Activated CD8-positive, alpha-beta memory T cell treated with anti-CD3 and anti-CD28 coated beads, Interleukin-2, amount 10 ng/mL, durations not matched to agents 7 days and 5 days (primary cell): Measurements from ENCODE around the gene CIBAR2. TPM values are rescaled to one million over a fixed set of nuclear protein-coding genes. Genes with fewer than 3 reads are reported as not detected.

Experiments
- ATAC-seq: fragments of 150-1000 bp; cut with Tn5 transposase; one replicate; pipeline ENCODE4 v1.10.0; 2021; ENCODE audit warnings: moderate library complexity
- CTCF ChIA-PET: fragments of 350-600 bp; sonication (Branson Sonifier 250); formaldehyde crosslinking; loops from one replicate; lab custom pipeline; 2021; ENCODE audit warnings: antibody characterized with exemption; lab: Charles Lee
- DNase-seq: peaks from one replicate; pipeline ENCODE4 v3.0.0-alpha.2; 2020
- H3K27ac Mint-ChIP-seq: one replicate; pipeline ENCODE4 v1.8.0; 2021; ENCODE audit warnings: mild to moderate bottlenecking, mixed read lengths
- H3K27me3 Mint-ChIP-seq: one replicate; pipeline ENCODE4 v1.8.0; 2021; ENCODE audit warnings: mixed read lengths
- H3K36me3 Mint-ChIP-seq: one replicate; pipeline ENCODE4 v1.8.0; 2021; ENCODE audit warnings: mild to moderate bottlenecking, mixed read lengths
- H3K4me1 Mint-ChIP-seq: one replicate; pipeline ENCODE4 v1.8.0; 2021; ENCODE audit warnings: mixed read lengths
- H3K4me3 Mint-ChIP-seq: one replicate; pipeline ENCODE4 v1.8.0; 2021; ENCODE audit warnings: mild to moderate bottlenecking, moderate library complexity, mixed read lengths
- H3K9me3 Mint-ChIP-seq: one replicate; pipeline ENCODE4 v1.8.0; 2022; ENCODE audit warnings: low read depth, mixed read lengths
- total RNA-seq, 2 experiments: library from RNA; stranded (reverse); gene quantifications; one replicate each; pipeline ENCODE4 v1.2.3, GENCODE V29; 2021

CIBAR2 gene
- total RNA-seq, 2 experiments from 2014 or later = not detected

GRCh38 chr16:85139881-85140339 is 27.6 kb upstream of the CIBAR2 start:
- no peak for ATAC-seq
- CTCF ChIA-PET = interaction anchor here (1.2 kb wide), 1 partner anchor 132 kb away, joined by 3 read pairs; no protein-coding TSS in a partner anchor
- DNase-seq = no peak
- Mint-ChIP-seq H3K9me3 (no peaks in the 10 kb centered on the region), H3K4me3 (no peak overlapping the region), H3K36me3 (no peaks in the 10 kb centered on the region), H3K4me1 (peaks cover 2% of the 10 kb centered on the region), H3K27ac (no peak overlapping the region), H3K27me3 (peaks cover 34% of the 10 kb centered on the region)

DNA sequence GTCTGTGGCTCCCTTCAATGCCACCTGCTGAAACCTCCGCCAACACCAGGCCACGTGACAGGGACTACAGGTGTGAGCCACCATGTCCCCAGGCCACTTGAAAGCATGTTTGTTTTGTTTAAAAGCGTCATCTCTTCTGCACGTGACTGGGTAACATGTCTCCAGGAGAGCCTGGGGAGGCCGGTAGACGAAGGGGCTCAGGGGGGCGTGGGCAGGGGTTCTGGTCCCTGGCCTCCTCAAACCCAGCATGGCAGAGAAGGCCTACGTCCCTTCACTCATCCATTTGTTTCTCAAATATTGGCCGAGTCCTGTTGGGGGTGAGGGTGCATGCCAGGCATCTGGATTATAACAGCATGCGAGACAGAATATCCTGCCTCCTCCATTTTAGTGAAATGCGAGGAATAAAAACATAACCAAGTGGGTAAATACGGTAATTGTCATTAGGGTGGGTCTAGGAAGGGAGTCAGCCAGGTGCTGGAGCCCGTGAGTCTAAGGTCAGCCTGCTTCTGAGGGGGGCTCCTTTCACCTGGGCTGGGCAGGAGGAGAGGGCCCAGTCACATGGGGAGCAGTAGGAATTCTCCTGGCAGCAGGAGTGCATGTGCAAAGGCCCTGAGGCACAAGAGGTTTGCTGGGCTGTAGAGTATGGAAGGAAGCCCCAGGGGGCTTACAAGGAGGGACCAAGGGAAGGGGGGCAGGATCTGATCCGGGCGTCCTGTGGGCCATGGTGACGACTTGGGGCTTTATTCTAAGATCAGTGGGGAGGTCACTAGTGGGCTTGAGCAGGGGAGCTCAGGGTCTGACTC is 26.8 kb upstream of the CIBAR2 start:
- Mint-ChIP-seq H3K27ac (no peak overlapping the region), H3K4me3 (no peak overlapping the region), H3K36me3 (no peaks in the 10 kb centered on the region), H3K9me3 (no peaks in the 10 kb centered on the region), H3K4me1 (peaks cover 2% of the 10 kb centered on the region), H3K27me3 (peaks cover 34% of the 10 kb centered on the region)
- CTCF ChIA-PET = interaction anchor here (1.2 kb wide), 1 partner anchor 131 kb away, joined by 3 read pairs; no protein-coding TSS in a partner anchor
- ATAC-seq (no peak), DNase-seq (no peak)

- Mint-ChIP-seq H3K4me3 (no peak overlapping the region), H3K4me1 (peaks cover 2% of the 10 kb centered on the region), H3K9me3 (no peaks in the 10 kb centered on the region), H3K27ac (no peak overlapping the region), H3K27me3 (peaks cover 31% of the 10 kb centered on the region), H3K36me3 (no peaks in the 10 kb centered on the region)
- CTCF ChIA-PET = no interaction called here
- DNase-seq (no peak), ATAC-seq (no peak)
Observed at GRCh38 chr16:85138073-85138824, 26.0 kb upstream of the CIBAR2 start.

GRCh38 chr16:85137323-85138072 is 25.2 kb upstream of the CIBAR2 start:
- Mint-ChIP-seq H3K4me3 (no peak overlapping the region), H3K27me3 (peaks cover 31% of the 10 kb centered on the region), H3K4me1 (peaks cover 2% of the 10 kb centered on the region), H3K36me3 (no peaks in the 10 kb centered on the region), H3K9me3 (no peaks in the 10 kb centered on the region), H3K27ac (no peak overlapping the region)
- DNase-seq (no peak), ATAC-seq (no peak)
- CTCF ChIA-PET = no interaction called here

DNA sequence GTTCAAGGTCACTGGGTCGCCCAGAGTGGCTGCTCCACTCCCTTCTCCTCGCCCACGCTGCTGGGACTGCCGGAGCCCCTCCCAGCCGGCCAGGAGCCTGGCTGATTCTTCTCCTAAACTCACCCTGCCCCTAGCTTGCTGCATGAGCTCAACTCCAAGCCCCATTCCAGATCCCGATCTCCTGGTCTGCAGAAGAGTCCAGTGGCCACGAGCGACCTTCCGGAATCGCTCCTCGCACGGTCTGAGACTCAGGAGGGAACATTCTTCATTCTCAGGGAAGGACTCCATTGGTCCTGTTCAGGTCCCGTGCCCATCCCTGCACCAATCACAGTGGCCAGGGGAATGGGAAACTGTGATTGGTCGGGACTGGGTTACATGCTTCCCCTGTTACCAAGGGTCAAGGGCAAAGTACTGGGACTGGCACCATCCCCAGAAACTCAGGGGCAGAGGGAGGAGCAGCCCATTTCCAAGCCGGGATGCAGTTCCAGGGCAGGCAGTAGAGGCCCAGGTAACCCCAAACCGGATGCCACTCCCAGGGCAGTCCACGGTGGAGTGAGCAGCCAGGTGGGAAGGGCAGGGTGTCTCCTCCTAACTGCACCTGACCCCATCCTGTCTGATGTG is 24.5 kb upstream of the CIBAR2 start:
- Mint-ChIP-seq H3K9me3 (no peaks in the 10 kb centered on the region), H3K4me1 (peaks cover 2% of the 10 kb centered on the region), H3K4me3 (no peak overlapping the region), H3K27ac (no peak overlapping the region), H3K36me3 (no peaks in the 10 kb centered on the region), H3K27me3 (peaks cover 31% of the 10 kb centered on the region)
- CTCF ChIA-PET = interaction anchor here (1.1 kb wide), 1 partner anchor 22 kb away, joined by 3 read pairs; no protein-coding TSS in a partner anchor
- ATAC-seq (no peak), DNase-seq (no peak)

DNA sequence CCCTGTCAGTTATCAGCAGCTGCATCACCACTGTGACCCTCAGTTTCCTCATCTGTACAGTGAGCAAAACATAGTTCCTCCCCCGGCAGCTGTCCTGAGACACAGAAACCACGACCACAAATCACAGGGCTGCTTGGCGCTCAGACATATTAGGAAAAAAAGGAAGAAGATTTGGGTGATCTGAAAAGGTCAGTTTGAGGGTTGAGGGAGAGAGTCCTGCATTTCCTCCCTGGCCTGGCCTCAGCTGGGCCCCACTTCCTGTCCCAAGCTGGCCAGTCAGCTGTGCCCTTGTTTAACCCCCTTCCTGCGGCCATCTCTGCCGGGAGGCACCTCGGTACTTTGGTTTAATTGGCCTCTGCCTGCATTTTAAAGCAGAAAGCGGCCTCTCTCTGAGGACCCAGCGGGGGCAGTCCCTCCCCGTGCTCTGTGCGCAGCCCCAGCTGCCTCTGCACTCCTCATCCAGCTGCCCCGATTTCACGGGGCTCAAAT is 24.0 kb upstream of the CIBAR2 start:
- Mint-ChIP-seq H3K4me1 (peaks cover 2% of the 10 kb centered on the region), H3K4me3 (no peak overlapping the region), H3K27ac (no peak overlapping the region), H3K9me3 (no peaks in the 10 kb centered on the region), H3K27me3 (peaks cover 31% of the 10 kb centered on the region), H3K36me3 (no peaks in the 10 kb centered on the region)
- DNase-seq = no peak
- no peak for ATAC-seq
- CTCF ChIA-PET = interaction anchor here (1.1 kb wide), 1 partner anchor 21 kb away, joined by 3 read pairs; no protein-coding TSS in a partner anchor

DNA sequence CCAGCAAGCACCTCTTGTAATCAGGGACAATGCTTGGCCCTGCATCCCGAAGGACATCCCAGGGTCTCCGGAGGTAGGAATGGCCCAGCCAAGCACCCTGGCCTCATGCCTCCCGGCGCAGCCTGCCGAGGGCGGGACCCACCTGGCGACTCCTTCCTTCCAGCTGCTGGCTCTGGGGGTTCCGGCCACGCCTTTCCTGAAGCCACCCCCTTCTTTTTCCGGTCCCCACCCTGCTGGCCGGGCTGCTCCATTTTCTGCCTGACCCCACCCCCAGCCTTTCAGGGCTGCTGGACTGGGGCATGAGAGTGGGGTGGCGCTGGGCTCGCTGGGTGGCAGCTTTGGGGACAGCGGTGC is 22.5 kb upstream of the CIBAR2 start:
- Mint-ChIP-seq H3K27ac (no peak overlapping the region), H3K4me1 (peaks cover 2% of the 10 kb centered on the region), H3K27me3 (peaks cover 31% of the 10 kb centered on the region), H3K9me3 (no peaks in the 10 kb centered on the region), H3K36me3 (no peaks in the 10 kb centered on the region), H3K4me3 (no peak overlapping the region)
- ATAC-seq (no peak), DNase-seq (no peak)
- CTCF ChIA-PET = no interaction called here

DNA sequence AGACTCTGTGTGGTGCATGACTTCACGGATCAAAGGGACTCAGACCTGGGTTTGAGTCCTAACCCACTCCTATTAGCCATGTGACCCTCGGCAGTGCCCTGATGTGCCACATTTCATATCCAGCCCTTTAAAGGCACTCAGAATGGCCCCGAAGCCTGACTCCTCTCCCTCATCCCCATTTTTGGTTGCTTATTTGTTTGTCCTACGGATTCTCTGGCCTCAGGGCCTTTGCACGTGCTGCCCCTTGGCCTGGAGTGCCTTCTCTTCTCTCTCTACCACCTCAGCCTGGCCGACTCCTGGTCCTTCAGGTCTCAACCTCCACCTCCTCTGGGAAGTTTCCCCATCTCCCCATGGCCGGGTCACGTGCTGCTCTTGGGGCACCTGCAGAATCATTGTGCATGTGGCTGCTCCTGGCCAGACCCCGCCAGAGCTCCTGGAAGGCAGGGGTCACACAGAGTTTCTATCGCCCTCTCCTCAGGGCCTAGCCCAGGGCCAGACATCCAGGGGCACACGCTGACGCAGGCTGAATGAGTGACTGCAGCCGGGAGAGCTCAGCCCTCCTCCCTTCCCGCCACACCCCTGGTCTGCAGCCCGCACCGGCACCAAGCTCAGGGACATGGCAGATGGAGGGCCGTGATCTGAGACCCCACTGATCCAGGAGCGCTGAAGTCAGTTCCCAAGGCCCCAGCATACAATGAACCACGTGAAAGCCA is 22.0 kb upstream of the CIBAR2 start:
- CTCF ChIA-PET = no interaction called here
- H3K4me3 Mint-ChIP-seq = no peak overlapping the region
- H3K27me3 Mint-ChIP-seq = peaks cover 28% of the 10 kb centered on the region
- H3K27ac Mint-ChIP-seq = no peak overlapping the region
- no peak for ATAC-seq
- no peak for DNase-seq
- peaks cover 2% of the 10 kb centered on the region for H3K4me1 Mint-ChIP-seq
- no peaks in the 10 kb centered on the region for H3K36me3 Mint-ChIP-seq
- H3K9me3 Mint-ChIP-seq = no peaks in the 10 kb centered on the region

- DNase-seq (no peak), ATAC-seq (no peak)
- Mint-ChIP-seq H3K9me3 (no peaks in the 10 kb centered on the region), H3K27me3 (peaks cover 19% of the 10 kb centered on the region), H3K4me3 (no peak overlapping the region), H3K4me1 (peaks cover 2% of the 10 kb centered on the region), H3K36me3 (no peaks in the 10 kb centered on the region), H3K27ac (no peak overlapping the region)
- CTCF ChIA-PET = no interaction called here
Observed at GRCh38 chr16:85133290-85133599, 21.0 kb upstream of the CIBAR2 start.

- no peak overlapping the region for H3K27ac Mint-ChIP-seq
- CTCF ChIA-PET = no interaction called here
- no peaks in the 10 kb centered on the region for H3K36me3 Mint-ChIP-seq
- DNase-seq = no peak
- H3K4me1 Mint-ChIP-seq = peaks cover 2% of the 10 kb centered on the region
- H3K4me3 Mint-ChIP-seq = no peak overlapping the region
- ATAC-seq = no peak
- H3K27me3 Mint-ChIP-seq = peaks cover 13% of the 10 kb centered on the region
- H3K9me3 Mint-ChIP-seq = no peaks in the 10 kb centered on the region
Observed at GRCh38 chr16:85132456-85133289, 20.4 kb upstream of the CIBAR2 start.

- no peaks in the 10 kb centered on the region for H3K9me3 Mint-ChIP-seq
- H3K36me3 Mint-ChIP-seq = no peaks in the 10 kb centered on the region
- no peaks in the 10 kb centered on the region for H3K4me1 Mint-ChIP-seq
- no peaks in the 10 kb centered on the region for H3K27me3 Mint-ChIP-seq
- ATAC-seq (no peak), DNase-seq (no peak)
- no peak overlapping the region for H3K27ac Mint-ChIP-seq
- CTCF ChIA-PET = interaction anchor here (4.1 kb wide), 1 partner anchor 16 kb away, joined by 13 read pairs; no protein-coding TSS in a partner anchor
- H3K4me3 Mint-ChIP-seq = no peak overlapping the region
Observed at GRCh38 chr16:85130705-85131028, 18.4 kb upstream of the CIBAR2 start.
